Left forelimb (tissue), 1 donor: Measurements from ENCODE around the gene DYRK1A.

Source experiments
- DNase-seq: peaks from one replicate; pipeline ENCODE4 v3.0.0-alpha.2; 2018; ENCODE audit warnings: low spot score

The DYRK1A gene

DNA sequence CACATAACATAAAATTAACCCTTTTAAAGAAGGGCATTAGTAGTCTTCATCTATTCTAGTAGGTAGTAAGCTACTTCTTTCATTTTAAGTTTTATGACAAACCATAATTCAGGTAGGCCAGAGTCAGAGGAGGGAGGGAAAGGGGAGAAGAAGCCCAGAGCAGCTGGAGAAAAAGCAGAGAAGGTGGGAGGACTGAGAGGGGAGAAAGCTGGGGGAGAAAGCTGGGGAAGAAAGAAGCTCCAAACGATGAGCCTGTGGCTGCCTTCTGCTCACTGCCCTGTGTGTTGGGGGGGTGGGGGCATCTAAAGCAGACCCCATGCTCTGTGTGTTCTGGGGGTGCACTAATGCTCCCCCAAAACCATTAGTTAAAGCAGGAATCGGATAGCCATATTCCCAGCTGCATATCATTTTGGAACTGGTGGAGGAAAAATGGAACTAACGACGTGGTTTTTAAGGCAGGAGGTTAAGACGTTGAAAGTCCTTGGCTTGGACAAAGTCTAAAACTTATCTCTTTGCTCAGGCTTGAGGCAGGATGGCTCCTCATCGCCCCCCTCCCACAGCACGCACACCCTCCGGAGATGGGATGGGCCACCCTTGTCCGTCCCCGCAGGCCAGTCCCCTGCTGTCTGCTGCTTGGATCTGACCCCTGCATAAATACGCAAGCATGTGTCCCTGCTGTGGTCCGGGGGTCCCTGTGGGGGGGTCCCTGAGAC is 184.2 kb downstream of the DYRK1A start:
- peak; percentile 42 for DNase-seq

DNA sequence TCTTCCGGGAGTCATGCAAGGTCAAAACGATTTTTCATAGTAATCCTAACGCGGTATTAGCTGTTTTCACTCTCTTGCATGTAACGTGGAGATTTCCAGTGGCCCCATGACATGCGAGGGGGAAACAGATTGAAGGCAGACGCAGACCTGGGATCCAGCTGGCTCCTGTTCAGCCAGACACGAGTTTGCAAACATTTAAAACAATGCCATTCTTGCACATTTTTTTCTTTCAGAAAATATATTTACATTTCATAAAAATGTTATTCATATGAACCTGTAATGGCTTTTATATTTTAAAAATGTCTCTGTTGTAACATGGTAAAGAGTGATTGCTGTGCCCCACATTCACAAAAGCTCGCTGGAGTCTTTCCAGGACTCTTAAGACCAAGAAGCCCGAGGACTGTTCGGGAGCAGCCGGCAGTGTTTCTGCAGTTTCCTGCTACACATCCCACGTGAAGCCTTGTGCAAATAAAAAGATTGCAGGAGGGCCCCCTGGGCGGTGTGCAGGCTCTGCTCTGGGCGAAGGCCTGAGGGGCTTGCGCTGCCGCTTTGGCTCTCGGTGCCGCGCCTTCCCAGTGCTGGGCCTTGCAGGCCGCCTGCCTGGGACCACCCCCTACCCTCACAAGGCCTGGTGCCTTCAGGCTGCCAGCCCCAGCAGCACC is 184.9 kb downstream of the DYRK1A start:
- no peak for DNase-seq

DNA sequence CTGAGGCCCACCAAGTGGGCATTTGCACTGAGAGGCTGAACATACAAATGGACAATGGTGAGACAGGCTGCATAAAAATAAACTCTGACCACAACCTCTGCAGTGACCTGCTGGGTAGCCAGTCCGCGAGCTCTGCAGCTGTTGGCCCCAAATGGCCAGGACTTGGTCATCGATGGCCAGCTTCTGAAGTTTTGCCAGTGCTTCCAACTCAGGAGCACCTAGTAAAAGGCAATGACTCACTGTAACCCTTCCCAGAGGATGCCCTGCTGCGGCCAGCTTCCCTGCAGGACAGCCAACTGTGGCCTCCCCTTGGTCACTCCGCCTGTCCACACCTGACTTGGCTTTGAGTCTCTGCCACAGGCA is 185.4 kb downstream of the DYRK1A start:
- no peak for DNase-seq

DNA sequence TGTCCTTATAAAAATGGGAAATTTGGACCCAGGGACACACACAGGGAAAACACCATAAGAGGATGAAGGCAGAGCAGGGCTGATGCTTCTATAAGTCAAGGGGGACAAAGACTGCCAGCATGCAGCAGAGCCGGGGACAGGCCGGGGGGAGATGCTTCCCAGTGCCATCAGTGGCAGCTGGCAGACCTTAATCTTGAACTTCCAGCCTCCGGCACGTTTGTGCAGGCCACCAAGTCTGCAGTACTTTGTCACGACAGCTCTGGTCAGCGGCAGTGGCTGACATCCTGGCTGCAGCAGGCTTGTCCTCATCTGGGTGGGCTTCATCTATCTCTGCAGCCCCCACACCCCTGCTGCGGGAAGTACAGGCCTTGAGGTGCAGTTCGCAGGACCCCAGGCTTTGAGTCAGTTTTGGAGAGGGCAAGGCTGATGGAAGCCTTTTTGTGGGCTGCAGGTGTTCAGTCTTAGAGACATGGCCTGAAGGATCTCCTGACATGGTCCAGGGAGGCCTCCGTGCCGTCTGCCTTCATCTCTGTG is 186.0 kb downstream of the DYRK1A start:
- DNase-seq, result no peak

DNA sequence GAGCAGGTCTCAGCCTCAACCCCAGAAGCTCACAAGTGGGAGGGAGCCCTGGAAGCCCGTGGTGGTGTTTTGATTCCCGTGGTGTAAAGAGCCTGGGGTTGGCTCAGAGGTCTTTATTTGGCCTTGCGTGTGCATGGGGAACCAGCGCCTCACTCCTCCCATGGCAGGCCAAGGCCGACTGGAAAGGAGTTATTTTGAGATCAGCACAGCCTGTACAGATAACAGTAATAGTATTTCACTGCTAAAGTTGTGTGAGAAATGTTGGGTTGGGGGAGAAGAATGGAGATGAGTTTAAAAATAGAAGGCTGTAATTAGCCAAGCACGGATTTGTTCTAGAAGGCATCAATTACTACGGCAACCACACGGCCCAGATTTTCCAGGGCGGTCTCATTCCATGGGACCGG is 186.5 kb downstream of the DYRK1A start:
- no peak for DNase-seq

DNA sequence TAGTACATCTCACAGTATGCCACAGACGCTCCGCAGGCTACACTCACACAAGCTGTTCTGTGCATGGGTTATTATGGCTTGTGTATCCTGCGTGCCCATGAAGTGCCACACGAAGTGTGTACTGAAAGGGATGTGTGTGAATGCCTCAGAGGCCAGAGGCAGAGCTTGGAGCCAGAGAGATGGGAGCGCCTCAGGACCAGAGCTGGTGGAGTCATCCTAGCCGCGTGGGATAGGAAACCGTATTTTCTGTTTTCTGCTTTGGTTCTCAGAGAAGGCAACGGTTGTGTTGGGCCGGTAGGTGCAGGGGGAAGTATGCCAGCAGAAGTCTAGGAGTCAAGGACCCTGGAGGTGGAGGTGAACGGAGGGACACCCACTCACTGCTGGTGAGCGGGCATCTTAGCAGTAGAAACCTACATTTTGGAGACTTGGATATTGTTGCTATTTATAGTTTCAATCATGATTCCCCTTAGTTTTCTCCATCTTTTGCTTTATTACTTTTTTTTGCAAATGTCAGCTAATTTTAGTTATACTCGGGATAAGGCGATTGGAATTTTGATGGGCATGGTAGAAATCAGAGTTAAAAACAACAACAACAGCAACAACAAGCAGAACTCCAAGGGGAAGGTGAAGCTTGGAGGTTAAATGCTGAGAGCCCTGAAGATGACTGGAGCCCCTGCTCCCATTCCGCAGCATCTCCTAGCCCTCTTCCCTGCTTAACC is 188.2 kb downstream of the DYRK1A start:
- no peak for DNase-seq

DNA sequence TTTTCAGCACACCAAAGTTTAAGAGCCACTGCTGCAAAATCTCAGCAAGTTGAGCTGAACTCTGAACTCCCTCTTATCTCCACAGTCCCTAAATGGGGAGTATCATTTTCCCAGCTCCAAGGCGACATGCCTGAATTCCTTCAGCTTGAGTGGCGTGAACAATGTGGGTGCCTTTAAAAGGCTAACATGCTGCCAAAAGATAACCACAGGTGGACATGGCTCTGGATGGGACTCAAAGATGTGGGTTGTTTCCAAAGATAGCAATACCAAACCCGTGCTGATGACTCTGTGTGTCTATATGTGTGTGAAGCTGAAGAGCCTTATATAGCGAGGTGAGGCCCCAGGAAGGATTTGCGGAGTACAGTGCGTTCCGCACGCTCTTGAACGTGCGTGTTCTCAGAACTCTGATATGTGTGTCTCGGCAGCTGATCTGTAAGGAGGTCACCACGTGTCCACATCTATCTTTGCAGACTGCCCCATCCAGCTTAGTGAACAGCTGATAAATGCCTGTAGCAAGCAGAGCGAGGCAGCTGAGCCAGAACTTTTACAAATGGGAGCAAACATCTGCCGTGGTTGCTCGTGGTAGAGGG is 189.2 kb downstream of the DYRK1A start:
- DNase-seq, result no peak

DNA sequence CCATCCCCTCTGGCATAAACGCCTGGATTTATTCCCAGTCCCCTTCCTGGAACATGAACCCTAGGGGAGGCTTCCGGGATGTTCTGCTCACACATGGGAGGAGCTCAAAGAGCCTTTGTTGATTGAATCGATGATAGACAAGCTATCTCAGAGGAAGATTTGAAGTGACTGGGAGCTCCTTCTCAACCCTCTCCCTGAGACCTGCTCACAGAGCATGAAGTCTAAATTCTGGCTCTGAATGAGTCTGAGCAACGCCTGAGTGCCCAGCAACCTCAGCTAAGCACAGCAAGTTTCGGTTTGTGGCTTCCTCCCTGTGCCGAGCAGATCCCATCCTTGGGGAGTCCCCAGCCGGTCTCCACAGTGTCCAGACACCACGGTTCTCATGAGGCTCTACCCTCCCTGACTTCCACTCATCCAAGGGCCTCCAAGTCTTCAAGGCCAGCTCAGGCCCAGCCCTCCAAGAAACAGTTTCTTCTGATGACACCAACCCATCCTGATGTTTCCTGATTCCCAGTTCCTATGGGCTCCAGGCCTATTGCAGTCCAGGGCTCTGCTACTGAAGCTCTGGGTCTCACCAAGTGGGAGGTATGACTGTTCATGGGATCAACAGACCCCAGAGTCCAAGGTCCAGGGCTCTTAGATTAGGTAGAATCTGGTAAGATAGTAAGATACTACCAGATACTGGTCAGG is 190.8 kb downstream of the DYRK1A start:
- no peak for DNase-seq

DNA sequence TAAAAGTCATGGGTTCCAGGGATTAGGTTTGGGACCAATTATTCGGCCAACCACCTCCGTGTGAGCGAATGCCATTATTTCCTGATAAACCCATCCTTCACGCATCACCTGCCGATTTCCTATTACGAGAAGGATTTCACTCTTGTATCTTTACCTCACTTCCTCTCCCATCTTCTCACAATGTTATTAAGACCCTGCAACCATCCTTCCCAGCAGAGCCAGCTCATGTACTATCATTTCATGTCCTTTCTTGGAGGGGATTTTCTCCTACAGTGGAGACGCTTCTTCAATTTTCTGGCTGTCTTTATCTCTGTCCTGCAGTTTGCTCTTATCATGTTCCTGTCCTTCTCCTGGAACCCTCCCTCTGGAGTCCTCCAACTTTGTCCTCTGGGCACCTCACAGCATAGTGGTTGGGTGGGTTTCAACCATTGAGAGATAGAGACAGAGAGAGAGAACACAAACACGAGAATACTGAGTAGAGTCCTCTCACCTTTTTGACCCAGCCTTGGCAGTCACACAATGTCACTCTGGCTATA is 192.2 kb downstream of the DYRK1A start:
- no peak for DNase-seq

DNA sequence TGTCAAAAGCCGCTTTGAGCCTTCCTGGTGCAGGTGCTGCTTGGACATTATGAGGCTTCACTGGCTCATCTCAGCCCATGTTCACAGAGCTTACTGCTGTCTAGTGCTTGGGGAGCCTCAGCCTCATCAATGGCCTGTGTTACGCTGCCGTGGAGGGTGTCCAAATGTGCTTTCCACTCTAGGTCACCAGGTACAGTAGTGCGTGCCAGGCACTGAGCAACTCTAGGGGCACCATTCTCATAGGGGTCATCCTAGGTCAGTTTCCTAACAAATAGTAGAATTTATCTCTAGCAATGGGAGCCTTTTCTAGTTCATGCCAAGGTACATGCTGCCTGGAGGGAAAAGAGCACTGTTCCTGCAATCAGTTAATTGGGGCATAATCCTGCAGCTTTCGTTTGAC is 193.8 kb downstream of the DYRK1A start:
- DNase-seq, result no peak

DNA sequence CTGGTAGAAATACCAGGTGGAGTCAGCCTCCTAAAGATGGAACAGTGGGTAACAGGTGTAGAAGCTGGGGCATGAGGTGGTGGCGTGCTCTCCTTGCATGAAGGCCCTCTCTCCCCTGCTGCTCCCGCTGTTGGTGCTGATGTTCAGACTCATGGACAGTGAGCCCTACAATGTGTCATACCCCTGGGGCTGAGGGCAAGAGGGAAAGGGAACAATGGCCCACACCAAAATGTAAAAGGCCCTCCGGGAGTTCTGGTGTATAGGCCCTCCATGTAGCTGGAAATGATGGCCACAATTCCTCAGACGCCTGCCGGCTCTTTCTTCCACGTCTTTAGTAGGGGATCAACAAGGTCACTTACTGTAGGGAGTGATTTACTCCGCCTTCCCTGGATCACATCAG is 194.9 kb downstream of the DYRK1A start:
- DNase-seq, result no peak

DNA sequence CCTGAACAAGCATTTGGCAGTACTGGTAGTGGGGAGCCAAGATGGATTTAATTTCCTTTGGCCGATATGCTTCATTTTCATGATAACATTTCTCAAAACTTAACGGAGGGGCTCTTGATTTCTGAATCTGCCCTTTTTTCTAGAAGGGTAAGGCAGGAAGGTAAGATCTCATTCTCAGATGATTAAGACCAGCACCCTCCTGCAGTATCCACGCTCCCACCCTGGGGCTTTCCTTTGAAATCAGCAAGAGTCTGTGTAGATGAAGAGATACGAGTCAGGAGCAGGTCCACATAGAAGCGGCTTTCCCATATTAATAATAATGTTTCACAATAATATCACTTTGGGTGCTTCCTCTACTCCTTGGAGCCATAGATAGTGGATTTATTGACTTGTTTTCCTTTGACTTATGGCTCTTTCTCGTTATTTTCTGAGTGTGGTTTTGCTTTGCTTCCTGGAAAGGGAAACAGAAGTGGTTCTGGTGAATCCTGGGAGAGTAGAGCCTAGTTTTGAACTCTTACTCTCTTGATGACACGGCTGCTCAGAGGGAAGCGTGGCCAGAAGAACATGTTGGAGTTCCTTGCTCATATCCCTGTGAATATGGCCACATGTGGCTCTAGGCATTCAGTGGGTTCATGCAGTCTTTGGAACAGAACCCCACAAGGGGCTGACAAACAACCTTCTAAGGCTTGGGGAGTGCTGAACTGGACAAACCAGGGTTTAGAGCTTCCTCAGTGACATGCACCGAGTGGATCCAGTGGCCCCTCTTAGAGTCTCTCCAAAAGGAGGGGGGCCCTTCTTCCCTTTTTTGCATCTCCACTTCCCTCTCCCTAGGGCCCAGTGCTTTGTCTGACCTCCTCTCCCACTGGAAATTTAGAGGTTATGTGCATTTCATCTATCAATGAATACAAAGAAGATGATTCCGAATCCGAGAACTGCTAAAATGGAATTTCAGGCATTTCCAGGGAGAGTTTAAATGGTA is 195.7 kb downstream of the DYRK1A start:
- no peak for DNase-seq

DNA sequence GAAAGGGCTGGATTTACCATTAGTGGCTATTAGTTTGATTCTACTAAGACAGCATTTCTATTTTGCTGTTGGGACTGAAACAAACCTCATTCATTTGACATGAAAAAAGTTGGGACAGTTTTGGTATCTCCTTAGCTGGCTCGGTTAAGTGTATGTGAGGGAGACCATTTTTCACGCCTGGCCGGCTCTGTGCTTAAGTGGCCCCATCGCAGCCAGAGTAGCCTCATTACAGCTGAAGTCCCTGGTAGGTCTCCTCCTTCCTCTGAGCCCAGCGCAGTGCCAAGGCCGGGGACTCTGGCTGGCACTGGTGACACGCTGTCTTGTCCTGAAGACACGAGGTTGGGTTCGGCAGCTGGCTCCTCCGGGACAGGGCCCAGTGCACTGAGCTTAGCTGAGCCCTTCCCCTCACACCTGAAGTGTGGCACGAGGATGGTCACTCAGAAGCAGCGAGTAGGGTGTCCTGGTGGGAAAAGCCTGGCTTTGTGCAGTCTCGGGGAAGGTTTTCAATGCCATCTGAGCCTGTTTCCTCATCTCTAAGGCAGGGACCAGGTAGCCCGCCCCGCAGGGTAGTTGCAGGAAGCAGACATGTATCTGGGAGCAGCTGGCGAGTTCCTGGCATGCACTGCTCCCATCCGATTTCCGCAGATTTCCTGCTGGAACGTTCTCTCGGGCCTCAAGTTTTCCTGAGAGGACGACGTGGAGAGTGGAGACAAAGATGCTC is 196.5 kb downstream of the DYRK1A start:
- no peak for DNase-seq

DNA sequence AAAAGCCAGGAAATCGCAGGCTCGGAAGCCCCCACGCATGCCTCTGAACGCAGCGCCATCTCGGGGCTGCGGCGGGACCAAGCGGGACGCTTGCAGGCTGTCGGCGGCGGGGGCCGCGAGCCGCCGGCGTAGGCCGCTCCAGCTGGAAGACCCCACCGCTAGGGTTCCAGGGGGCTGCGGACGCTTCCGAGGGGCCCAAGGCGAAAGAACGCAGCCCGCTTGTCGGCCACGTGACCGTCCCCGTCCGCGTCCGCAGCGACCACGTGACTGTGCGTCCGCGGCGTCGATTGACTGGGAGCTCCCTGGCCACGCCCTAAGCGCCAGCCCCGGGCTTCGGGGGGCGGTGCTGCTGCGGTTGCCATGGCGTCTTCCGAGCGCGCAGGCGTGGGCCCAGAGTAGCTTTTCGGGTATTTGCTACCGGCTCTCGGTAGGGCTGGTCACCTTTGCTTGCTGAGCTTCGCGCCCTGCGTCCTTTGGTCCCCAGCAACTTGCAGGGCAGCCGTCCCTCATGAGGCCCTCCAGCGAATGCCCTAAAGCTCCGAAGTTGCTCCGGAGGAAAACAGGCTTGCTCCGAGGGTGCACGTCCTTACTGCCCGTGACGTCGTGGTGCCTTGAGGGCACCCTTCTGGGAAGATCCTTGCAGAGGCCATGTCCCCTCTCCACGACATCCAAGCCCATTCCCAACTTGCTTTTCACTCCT is 197.2 kb downstream of the DYRK1A start:
- DNase-seq, result peak; percentile 90

DNA sequence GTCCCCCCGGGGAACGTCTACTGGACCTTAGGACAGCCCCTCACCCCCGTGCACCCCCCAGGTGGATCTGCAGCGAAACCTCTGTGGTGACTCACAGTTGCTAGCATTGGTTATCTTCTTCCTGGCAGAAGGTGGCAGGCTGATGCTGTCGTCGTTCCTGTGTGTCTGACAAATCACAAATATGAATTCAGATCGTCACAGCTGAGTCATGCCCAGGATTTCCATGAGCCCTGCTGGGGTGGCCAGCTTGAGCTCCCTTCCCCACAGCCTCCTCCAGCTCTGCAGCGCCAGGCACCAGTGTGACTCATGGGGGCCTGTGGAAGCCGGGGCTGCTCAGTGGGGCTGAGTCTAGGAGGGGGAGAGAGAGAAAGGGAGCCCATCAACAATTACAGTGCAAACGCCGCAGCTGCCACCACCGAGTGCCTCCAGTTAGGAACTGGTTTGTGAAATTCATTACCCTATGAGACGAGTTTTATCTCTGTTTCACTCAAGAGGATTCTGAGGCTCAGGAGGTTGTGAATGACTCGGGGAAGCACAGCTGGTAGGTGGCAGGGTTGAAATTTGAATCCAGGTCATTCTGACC is 197.9 kb downstream of the DYRK1A start:
- DNase-seq, result no peak

DNA sequence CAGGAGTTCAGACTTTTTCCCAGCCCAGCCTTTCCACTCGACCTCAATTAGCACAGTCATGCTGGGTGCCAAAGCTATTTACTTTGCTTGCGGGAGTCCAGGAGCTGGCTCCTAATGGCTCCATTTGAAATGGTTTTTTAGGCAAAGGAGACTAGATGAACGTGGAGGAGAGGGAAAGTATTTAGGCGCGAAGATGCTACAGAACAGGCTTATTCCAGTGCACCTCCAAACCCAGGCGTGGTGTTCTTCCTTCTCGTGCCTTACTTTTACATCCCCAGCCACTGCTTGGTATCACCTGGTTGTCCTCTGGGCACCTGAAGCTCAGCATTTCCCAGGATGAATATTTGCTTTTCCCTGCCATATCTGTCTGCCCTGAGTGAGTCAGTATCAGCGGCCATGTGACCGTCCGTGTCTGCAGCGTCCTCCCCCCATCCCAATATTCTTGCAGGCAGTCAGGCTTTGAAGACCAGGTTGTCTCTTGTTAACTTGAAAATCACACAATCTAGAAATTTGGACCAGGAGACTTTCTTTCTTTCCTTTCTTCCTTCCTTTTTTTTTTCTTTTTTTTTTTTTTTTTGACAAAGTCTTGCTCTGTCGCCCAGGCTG is 198.5 kb downstream of the DYRK1A start:
- DNase-seq, result no peak

DNA sequence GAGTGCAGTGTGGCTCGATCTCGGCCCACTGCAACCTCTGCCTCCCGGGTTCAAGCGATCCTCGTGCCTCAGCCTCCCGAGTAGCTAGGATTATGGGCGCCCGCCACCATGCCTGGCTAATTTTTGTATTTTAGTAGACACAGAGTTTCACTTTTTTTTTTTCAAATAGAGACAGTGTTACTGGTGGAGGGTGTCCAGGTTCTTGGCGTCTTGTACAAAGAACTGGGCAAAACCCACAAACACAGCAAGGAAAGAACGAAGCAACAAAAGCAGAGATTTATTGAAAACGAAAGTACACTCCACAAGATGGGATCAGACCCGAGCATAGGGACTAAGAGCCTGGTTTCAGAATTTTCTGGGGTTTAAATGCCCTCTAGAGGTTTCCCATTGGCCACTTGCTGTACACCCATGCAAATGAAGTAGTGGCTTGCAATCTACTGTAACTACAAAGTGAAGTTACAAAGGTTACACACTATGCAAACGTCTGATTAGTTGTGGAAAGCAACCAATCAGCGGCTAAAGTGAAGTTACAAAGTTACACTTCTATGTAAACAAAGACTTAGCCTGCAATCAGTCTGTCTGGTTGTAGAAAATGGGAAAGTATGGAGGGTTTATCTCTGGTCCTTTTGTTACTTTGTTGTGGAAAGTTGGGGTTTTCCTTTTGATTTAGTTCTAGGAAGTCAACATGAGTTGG is 199.1 kb downstream of the DYRK1A start:
- no peak for DNase-seq
